ENCODE data around the gene CMSS1. TPM values are rescaled to one million over a fixed set of nuclear protein-coding genes. Genes with fewer than 3 reads are reported as not detected.

Gene CMSS1
- total RNA-seq, 2 donors from 2014 or later: 18.1 to 22.7 TPM

DNA sequence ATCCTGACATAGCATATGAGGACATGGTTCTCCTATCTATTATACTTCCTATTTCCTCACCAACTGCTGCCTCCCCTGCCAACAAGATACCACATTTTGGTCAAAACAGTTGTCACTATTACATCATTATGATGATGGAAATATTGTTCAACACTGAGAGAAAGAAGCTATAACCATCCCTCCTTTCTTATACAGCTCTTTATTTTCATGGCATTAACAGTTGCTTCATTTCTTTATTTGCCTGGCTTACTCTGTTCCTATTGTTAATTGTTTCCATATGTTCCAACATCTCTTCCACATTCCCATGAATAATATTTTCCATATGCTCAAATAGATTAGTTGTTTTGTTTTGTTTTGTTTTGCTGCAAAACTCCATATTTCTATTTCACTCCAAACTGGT is 337.5 kb downstream of the CMSS1 start:
- no peak for ATAC-seq (ENCODE audit: insufficient number of reproducible peaks, low FRiP score, low read depth)
- peak overlapping the region in 1 of 2 donors; percentile 1 for H3K27ac ChIP-seq

DNA sequence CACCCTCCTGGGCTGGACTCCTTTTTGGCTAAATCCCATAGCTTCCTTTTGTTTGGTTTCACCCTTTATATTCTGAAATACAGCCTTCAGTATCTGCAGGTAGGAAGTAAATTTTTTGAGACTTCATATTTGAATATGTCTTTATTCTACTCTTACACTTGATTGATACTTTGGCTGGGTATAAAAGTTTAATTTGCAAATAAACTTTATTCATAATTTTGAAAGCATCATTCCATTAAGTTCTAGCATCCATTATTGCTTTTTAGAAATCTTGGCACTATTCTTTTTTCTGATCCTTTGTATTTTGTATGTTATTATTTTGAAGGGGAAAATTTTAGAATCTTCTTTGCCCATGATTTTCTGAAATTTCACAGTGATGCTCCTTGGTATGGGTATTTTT is 337.9 kb downstream of the CMSS1 start:
- H3K4me3 ChIP-seq: no peak overlapping the region
- peak overlapping the region in 1 of 2 donors; percentile 1 for H3K27ac ChIP-seq
- peaks cover 5% of the 10 kb centered on the region for H3K9me3 ChIP-seq
- no peak for ATAC-seq (ENCODE audit: insufficient number of reproducible peaks, low FRiP score, low read depth)
- TF ChIP-seq, protein P1, sequence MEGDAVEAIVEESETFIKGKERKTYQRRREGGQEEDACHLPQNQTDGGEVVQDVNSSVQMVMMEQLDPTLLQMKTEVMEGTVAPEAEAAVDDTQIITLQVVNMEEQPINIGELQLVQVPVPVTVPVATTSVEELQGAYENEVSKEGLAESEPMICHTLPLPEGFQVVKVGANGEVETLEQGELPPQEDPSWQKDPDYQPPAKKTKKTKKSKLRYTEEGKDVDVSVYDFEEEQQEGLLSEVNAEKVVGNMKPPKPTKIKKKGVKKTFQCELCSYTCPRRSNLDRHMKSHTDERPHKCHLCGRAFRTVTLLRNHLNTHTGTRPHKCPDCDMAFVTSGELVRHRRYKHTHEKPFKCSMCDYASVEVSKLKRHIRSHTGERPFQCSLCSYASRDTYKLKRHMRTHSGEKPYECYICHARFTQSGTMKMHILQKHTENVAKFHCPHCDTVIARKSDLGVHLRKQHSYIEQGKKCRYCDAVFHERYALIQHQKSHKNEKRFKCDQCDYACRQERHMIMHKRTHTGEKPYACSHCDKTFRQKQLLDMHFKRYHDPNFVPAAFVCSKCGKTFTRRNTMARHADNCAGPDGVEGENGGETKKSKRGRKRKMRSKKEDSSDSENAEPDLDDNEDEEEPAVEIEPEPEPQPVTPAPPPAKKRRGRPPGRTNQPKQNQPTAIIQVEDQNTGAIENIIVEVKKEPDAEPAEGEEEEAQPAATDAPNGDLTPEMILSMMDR (IDR thresholded peaks at IDR 0.05): no peak
- peaks cover 25 to 52% of the 10 kb centered on the region in 2 donors for H3K4me1 ChIP-seq (ENCODE audit: control insufficient read depth in 1 of 2, low read depth in 2 of 2)
- H3K27me3 ChIP-seq (replicated peaks; ENCODE audit: insufficient read depth): no peaks in the 10 kb centered on the region
- no peaks in the 10 kb centered on the region for H3K36me3 ChIP-seq
- DNase-seq (ENCODE audit: low spot score): no peak

More for the DNA sequence above, 337.5 kb downstream of the CMSS1 start:
- no peak for DNase-seq (ENCODE audit: low spot score)
- TF ChIP-seq, protein P1 (IDR thresholded peaks at IDR 0.05): no peak
- Histone ChIP-seq H3K36me3 (no peaks in the 10 kb centered on the region), H3K4me3 (no peak overlapping the region), H3K4me1 (ENCODE audit: control insufficient read depth in 1 of 2, low read depth in 2 of 2) (peaks cover 25 to 52% of the 10 kb centered on the region in 2 donors), H3K27me3 (replicated peaks; ENCODE audit: insufficient read depth) (no peaks in the 10 kb centered on the region), H3K9me3 (peaks cover 5% of the 10 kb centered on the region)

DNA sequence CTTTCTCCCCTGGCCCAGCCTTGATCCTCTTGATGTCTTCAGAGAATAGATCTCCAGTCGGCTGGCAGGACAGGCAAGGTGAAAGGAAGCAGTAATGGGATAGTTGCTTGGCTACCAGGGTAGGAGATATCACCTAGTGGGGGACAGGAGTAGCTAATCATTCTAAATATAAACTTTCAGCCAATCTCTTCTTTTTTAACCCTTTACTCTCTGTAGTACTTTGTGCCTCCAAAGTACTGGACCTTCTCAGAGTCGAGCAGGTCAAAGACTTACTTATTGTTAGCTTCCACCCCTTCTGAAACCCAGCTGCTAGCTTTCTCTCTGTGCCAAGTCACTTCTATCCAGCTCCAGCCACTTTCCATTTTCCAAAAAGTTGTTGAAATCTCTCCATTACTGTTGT is 340.0 kb downstream of the CMSS1 start:
- H3K4me1 ChIP-seq (ENCODE audit: control insufficient read depth in 1 of 2, low read depth in 2 of 2): peaks cover 29 to 54% of the 10 kb centered on the region in 2 donors
- ATAC-seq (ENCODE audit: insufficient number of reproducible peaks, low FRiP score, low read depth): no peak

DNA sequence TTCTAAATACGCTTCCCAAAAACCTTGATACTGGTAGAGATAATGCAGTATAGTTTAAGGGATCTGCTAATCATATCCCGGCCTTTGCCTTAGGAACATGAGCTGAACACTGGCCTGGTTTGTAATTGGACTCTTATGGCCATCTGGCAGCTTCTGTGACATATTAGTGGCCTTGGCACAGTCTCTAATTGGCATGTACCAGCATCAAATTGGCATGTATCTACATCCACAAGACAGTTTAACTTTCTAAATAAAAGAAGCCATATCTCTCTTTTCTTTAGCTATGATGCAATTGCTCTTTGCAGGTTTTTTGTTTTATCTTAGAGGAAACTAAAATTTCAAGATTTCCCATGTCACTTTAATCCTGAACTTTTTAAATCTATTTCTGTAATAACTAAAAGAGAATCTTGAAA is 341.3 kb downstream of the CMSS1 start:
- peak overlapping the region; percentile 91 to 96 for H3K27ac ChIP-seq
- TF ChIP-seq, protein P1 (IDR thresholded peaks at IDR 0.05): no peak
- H3K4me3 ChIP-seq: no peak overlapping the region
- H3K9me3 ChIP-seq: peaks cover 5% of the 10 kb centered on the region
- ATAC-seq (ENCODE audit: insufficient number of reproducible peaks, low FRiP score, low read depth) (no peak), DNase-seq (ENCODE audit: low spot score) (no peak)
- H3K4me1 ChIP-seq (ENCODE audit: control insufficient read depth in 1 of 2, low read depth in 2 of 2): peaks cover 34 to 64% of the 10 kb centered on the region in 2 donors
- no peaks in the 10 kb centered on the region for H3K36me3 ChIP-seq
- H3K27me3 ChIP-seq (replicated peaks; ENCODE audit: insufficient read depth): no peaks in the 10 kb centered on the region

More for the DNA sequence above, 340.0 kb downstream of the CMSS1 start:
- H3K36me3 ChIP-seq: no peaks in the 10 kb centered on the region
- TF ChIP-seq, protein P1 (IDR thresholded peaks at IDR 0.05): no peak
- H3K4me3 ChIP-seq: no peak overlapping the region
- DNase-seq (ENCODE audit: low spot score): no peak
- H3K9me3 ChIP-seq: peaks cover 5% of the 10 kb centered on the region
- H3K27me3 ChIP-seq (replicated peaks; ENCODE audit: insufficient read depth): no peaks in the 10 kb centered on the region
- H3K27ac ChIP-seq: peak overlapping the region; percentile 91 to 96

DNA sequence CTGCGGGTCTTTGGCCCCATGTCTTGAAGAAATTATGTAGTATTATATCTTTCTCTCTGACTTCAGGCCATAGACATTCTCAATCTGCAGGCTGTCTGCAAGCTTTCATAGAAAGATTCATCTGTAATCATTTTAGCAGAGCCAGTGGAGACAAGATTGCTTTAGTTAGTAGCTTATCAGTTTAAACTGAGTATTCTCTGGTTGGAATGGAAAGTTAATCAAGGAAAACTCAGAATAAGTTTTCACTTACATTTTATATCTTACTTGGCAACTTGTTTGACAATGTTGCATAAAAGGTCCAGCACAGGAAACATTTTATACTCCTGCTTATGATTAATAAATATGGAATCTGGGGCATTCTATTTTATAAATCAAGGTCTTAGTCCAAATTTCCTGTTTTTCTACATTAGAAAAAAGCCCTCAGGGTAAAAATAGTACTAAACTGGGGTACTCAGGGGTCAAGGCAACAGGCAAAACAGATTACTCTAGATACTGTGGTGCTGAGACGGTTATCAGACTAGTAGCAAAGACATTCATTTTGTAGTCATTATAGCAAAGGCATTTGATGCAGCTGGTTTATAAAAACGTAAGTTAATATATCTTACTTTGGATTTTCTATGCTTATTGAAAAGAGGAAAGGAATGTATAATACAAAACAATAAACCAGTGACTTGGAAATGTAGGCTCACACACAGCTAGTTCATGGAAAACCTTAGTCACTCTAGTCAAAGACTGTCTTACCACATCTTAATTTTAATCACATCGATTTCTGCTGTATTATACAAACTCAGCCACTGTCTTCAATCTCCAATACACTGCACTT is 341.9 kb downstream of the CMSS1 start:
- H3K36me3 ChIP-seq: no peaks in the 10 kb centered on the region
- ATAC-seq (ENCODE audit: insufficient number of reproducible peaks, low FRiP score, low read depth): no peak
- DNase-seq (ENCODE audit: low spot score): no peak
- H3K27me3 ChIP-seq (replicated peaks; ENCODE audit: insufficient read depth): no peaks in the 10 kb centered on the region
- no peak overlapping the region for H3K4me3 ChIP-seq
- TF ChIP-seq, protein P1 (IDR thresholded peaks at IDR 0.05): no peak
- H3K27ac ChIP-seq: peak overlapping the region; percentile 91 to 96
- peaks cover 39 to 69% of the 10 kb centered on the region in 2 donors for H3K4me1 ChIP-seq (ENCODE audit: control insufficient read depth in 1 of 2, low read depth in 2 of 2)
- peaks cover 5% of the 10 kb centered on the region for H3K9me3 ChIP-seq
